Measurements from ENCODE around the gene GPR35.

DNA sequence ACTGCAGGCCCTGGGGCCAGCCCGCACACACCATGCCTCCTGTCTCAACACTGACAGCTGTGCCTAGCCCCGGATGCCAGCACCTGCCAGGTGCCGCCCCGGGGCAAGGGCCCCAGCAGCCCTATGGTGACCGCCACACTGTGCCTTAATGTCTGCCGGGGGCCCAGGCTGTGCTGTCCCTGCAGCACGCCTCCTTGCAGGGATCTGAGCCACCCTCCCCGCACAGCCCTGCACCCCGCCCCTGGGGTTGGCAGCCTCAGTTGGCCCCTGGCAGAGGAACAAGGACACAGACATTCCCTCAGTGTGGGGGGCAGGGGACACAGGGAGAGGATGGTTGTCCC, 47.2 kb upstream of the GPR35 start:
- TF ChIP-seq, protein P1, sequence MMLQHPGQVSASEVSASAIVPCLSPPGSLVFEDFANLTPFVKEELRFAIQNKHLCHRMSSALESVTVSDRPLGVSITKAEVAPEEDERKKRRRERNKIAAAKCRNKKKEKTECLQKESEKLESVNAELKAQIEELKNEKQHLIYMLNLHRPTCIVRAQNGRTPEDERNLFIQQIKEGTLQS (IDR thresholded peaks at IDR 0.05) = no peak
- TF ChIP-seq REST (IDR thresholded peaks at IDR 0.05) (no peak), CTCF (IDR thresholded peaks at IDR 0.05; ENCODE audit: low read depth, low read length, missing input control) (no peak), YY1 (IDR thresholded peaks at IDR 0.05) (no peak), EGR1 (IDR thresholded peaks at IDR 0.05; ENCODE audit: low read depth in 2 of 2) (no peak), RAD21 (IDR thresholded peaks at IDR 0.05) (no peak), RXRA (IDR thresholded peaks at IDR 0.05) (no peak), JUND (IDR thresholded peaks at IDR 0.05) (no peak), TAF1 (conservative IDR thresholded peaks at IDR 0.05) (no peak), SP1 (IDR thresholded peaks at IDR 0.05) (no peak), GABPA (IDR thresholded peaks at IDR 0.05 in 1 of 2, conservative IDR thresholded peaks at IDR 0.05 in 1 of 2) (no peak)
- TF ChIP-seq, protein P2, sequence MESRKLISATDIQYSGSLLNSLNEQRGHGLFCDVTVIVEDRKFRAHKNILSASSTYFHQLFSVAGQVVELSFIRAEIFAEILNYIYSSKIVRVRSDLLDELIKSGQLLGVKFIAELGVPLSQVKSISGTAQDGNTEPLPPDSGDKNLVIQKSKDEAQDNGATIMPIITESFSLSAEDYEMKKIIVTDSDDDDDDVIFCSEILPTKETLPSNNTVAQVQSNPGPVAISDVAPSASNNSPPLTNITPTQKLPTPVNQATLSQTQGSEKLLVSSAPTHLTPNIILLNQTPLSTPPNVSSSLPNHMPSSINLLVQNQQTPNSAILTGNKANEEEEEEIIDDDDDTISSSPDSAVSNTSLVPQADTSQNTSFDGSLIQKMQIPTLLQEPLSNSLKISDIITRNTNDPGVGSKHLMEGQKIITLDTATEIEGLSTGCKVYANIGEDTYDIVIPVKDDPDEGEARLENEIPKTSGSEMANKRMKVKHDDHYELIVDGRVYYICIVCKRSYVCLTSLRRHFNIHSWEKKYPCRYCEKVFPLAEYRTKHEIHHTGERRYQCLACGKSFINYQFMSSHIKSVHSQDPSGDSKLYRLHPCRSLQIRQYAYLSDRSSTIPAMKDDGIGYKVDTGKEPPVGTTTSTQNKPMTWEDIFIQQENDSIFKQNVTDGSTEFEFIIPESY (IDR thresholded peaks at IDR 0.05) = no peak
- TF ChIP-seq, protein P3, sequence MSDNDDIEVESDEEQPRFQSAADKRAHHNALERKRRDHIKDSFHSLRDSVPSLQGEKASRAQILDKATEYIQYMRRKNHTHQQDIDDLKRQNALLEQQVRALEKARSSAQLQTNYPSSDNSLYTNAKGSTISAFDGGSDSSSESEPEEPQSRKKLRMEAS (IDR thresholded peaks at IDR 0.05) = no peak
